NOMO-1 treated with DMSO at 0.1 percent for 48 hours (cell line): ENCODE results near the gene TTC19.

Experiments
- DNase-seq: peaks from one replicate; lab custom pipeline; 2025; ENCODE audit not compliant: unreplicated experiment; lab: John Stamatoyannopoulos, UW

TTC19 gene

DNA sequence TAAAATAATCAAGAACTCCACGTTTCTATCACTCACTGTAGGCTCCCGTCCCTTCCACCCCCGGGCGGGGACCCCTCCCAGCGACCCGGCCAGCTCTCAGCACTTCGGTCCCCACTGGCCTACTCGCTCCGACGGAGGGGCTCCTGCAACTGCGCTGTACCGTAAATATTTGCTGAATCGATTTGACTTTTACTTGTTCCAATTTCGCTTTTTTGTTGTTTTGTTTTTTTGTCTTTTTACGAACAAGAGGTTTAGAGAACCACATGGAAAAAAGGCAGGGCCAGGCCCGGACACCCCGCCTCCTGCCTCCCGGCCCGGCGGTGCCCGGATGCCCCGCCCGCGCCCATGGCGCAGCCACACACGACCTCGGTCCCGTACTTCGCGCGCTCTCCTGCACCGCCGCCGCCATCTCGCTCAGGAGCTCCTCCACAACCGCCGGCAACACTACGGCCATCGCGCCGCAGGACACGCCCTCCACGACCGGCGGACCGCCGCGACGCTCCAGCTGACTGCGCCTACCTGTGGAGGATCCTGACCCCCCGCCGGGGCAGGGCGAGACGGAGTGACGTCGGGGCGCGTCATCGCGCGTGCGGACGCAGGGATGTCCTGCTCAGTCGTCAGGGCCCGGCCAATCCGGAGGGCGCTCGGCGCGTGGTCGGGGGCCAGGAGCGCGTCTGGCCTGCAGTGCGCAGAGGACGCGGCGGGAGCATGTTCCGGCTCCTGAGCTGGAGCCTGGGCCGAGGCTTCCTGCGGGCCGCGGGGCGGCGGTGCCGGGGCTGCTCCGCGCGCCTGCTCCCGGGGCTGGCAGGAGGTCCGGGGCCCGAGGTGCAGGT is at the start of gene TTC19, which contains the start of gene ZSWIM7:
TSS of gene TTC19 (plus strand) at position 684 of the 833 bp plus-strand sequence. CDS start at position 709, 25 bp downstream.
TSS of gene ZSWIM7 (minus strand) at position 564 of the 833 bp plus-strand sequence. CDS start at position 454, 110 bp downstream.
- DNase-seq = peak; percentile 95

DNA sequence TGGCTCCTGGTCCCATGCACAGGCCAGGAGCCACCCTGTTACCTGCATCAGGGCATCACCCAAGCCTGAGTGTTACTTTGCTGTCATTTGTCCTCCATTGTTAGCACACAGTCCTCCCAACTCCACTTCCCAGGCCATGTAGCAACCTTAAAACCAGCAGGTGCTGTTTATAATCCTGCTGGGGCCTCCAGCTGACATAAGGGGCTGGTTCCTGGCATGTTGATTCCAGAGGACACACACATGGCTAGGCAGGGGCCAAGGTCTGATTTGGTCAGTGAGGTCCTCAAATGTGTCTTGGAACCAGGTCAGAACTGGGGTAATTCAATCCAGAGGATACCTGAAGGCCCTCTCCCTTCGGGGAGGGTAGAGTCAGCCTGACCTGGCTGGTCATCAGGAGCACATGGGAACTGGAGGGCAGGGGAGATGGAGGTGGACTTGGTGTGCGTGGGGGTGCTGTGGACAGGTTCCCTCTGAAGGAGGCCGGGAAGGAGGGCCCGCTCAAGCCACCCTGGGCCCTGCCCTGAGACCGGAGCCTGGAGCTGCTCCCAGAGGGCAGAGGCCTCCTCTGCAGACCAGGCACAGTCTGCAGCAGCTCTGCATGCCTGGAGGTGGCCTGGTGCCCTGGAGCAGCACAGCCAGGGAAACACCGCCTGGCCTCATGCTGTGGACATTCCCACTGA is 48.1 kb upstream of the TTC19 start:
- DNase-seq = no peak

- DNase-seq = no peak
These were observed 47.5 kb upstream of the TTC19 start for GRCh38 chr17:15952048-15952532.

DNA sequence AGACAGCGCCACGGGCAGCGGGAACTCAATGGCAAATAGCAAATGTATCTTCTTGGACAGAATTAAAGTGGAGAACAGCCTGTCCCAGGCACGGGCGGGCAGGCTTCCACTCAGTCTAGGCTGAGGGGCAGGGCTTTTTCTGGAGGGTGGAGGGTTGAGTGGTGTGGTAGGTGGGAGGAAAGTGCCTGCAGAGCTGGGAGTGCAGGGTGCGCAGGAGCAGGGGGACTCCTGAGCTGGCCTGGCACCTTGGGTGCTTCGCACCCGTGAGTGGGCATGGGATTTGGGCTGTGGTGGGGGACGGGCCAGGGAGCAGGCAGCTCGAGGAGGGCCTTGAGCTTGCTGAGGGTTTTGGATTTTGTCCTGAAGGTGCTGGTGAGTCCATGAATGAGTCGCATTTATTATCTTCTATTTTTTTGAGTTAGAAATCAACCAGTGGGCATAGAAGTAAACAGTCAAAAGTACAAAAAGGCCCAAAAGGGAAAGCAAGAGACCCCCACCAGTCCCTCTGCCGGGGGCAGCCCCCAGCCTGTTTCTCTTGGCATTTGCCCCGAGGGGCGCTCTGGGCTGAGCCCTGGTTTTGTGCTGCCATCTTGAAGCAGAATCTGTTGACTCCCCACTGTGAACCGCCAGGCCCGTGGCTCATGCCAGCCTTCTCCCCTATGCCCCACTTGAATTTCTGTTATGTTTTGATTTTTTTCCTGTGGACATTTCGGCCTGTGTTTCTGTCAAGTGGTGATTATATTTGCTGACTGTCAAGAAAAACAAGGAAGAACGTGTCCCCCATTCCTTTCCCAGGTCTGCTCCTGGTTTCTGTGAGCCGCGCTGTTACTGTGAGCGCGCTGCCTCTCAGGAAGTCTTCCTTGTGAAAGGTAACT is 46.5 kb upstream of the TTC19 start:
- no peak for DNase-seq

DNA sequence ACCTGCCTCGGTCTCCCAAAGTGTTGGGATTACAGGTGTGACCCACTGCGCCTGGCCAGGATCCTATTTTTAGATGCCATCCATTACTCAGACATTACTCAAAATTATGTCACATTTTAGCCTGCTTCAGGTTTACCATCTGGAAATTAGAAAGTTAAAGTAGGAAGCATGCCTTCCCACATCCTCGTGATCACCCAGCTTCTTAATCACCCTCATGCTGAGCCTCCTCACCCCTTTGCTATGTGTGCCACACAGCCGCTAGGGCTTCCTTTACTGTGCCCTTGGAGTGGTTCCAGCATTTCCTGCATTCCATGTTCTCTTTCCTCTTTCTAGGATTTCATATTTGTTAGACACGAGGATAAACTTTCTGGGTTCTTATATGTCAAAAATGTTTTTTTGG is 45.4 kb upstream of the TTC19 start:
- no peak for DNase-seq

GRCh38 chr17:15955793-15956541 is 43.7 kb upstream of the TTC19 start:
- peak; percentile 20 for DNase-seq

DNA sequence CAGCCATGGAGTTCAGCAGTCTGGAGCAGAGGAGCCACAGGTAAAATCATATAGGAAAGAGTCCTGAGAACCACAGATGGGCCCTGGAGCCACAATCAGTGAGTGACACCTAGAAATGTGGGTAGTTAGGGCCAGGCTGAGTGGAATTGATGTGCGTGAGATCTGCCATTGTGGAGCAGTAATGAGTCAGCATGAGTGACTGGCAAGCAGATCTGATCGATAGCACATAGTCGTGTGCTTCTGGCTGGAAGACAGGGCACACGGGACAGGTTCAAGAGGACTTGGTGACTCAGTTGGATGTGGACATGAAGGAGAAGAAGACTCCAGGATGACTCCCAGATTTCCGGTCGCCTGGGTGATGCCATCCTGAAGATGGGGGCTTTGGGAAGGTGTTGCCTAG is 42.4 kb upstream of the TTC19 start:
- DNase-seq = no peak

DNA sequence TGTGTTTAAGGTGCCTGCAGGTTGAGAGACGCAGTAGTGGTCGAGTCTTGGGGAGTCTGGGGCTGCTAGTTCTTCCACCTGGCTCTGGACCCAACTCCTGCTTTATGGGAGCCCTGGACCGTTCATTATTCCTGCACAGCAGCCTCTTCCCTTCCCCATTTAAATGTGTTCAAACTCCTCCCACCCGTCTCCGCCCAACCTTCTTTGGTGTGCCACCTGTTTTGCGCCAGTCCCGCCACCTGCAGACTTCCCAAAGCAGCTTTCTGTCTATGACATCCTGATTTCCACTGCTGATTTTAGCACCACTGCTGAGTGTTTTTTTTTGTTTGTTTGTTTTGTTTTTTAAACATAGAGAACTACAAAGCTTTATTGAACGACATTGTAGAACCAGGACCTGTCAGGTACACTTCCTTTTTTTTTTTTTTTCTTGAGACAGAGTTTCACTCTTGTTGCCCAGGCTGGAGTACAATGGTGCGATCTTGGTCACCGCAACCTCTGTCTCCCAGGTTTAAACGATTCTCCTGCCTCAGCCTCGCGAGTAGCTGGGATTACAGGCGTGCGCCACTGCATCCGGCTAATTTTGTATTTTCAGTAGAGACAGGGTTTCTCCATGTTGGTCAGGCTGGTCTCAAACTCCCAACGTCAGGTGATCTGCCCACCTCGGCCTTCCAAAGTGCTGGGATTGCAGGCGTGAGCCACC is 41.9 kb upstream of the TTC19 start:
- no peak for DNase-seq

GRCh38 chr17:15958484-15958854 is 41.2 kb upstream of the TTC19 start:
- DNase-seq = no peak

- DNase-seq = no peak
These were observed 35.9 kb upstream of the TTC19 start for GRCh38 chr17:15963670-15964110.

- DNase-seq = no peak
These were observed 34.1 kb upstream of the TTC19 start for GRCh38 chr17:15965528-15965927.

GRCh38 chr17:15966183-15966878 is 33.3 kb upstream of the TTC19 start:
- peak; percentile 54 for DNase-seq

- DNase-seq = peak; percentile 6
These were observed 32.8 kb upstream of the TTC19 start for GRCh38 chr17:15966879-15967248.

DNA sequence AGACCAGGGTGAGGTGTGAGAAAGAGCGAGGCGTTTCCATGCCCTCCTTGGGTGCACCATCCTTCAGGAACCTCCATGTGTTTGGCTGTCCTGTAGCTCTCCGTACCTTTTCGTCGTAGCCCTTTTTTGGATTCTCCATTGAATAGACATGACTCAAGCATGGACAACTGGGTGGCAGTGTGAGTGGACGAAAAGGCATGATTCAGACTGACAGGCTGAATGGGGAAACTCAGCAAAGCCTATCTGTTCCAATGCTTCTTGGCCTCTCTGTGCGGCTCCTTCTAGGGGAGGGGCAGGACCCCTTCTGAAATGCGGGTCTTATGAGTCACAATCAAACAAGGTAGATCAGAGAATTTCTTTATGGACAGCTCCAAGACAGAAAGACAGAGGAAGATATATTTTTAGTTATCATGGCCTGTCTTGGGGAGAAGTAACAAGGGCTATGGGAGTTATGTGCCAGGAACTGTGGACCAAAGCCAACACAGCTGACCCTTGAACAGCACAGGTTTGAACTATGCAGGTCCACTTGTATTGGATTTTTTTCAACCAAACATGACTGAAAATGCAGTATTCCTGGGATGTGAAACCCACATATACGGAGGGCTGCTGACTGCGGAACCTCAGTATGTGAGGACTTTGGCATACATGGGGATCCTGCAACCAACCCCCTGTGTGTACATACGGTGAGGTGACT is 31.8 kb upstream of the TTC19 start:
- no peak for DNase-seq

- DNase-seq = no peak
These were observed 30.2 kb upstream of the TTC19 start for GRCh38 chr17:15969463-15969862.

- DNase-seq = no peak
These were observed 29.1 kb upstream of the TTC19 start for GRCh38 chr17:15970500-15970899.

GRCh38 chr17:15971098-15971678 is 28.4 kb upstream of the TTC19 start:
- peak; percentile 69 for DNase-seq

GRCh38 chr17:15971882-15972281 is 27.7 kb upstream of the TTC19 start:
- no peak for DNase-seq
